T-helper 2 cell treated with Interferon-gamma antibody and Interleukin-4, amounts not matched to agents 100 ng/mL and 5 ng/mL, for 36 hours (primary cell): ENCODE measurements around the gene STIM1. TPM values are rescaled to one million over a fixed set of nuclear protein-coding genes. Genes with fewer than 3 reads are reported as not detected.

ENCODE experiments used
- intact Hi-C: fragments of 100-400 bp; cut with micrococcal nuclease; formaldehyde crosslinking; loops from one replicate; pipeline ENCODE4 v1.15.1; 2023
- total RNA-seq: library from RNA; stranded (reverse); gene quantifications from 2 replicates; pipeline ENCODE4 v1.2.3, GENCODE V29; 2022

STIM1 gene
- total RNA-seq, 1 donor from 2014 or later: 93.1 TPM

DNA sequence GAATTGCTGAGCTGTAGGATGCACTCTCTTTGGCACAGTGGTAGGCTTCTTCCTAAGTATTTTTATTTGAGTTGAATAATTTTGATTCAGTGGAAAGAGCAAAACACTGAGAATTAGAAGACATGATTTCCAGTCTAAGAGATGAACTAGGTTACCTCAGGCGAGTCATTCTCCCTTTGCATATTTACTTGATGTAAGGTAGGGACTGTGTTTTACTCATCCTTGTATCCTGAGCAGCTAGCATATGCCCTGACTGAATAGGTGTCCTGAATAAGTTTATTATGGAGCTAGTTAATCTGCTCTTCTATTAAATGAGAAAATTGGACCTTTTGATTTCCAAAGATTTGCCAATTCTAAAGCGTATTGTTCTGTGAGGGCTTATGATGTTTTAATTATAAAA, 50.7 kb downstream of the STIM1 start:
- intact Hi-C loops: no loop called here

- intact Hi-C loops: no loop called here
Measured at GRCh38 chr11:3907590-3907989, 52.1 kb downstream of the STIM1 start.

DNA sequence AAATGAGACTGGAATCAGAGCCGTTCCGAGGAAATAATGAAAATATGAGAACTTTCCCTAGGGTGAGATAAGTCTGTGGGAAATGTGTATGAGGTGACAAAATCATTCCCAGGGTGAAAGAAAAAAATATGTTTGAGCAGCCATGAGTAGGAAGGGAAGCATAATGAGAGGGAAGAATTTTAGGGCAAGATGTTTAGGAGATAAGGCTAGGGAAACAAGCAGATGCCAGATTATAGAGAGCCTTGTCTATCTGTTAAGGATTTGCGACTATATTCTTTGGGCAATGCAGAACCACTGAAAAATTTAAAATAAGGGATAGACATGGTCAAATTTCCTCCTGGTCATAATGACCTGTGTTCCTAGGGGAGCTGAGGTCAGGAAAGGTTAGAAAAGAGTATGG, 54.4 kb downstream of the STIM1 start:
- intact Hi-C loops: no loop called here

GRCh38 chr11:3911908-3912505, 56.5 kb downstream of the STIM1 start:
- intact Hi-C loops: no loop called here

DNA sequence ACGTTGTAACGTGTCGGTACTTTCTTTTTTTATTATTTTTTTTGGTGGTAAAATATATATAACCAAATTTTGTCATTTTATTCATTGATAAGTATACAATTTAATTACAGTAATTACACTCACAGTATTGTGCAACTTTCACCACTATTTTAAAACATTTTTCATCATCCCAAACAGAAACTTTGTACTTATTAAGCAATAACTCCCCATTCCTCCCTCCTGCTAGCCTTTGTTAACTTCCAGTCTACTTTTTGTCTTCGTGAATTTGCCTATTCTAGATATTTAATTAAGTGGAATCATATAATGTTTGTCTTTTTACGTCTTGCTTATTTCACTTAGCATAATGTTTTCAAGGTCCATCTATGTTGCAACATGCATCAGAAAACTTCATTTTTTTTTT, 58.5 kb downstream of the STIM1 start:
- intact Hi-C loops: no loop called here

GRCh38 chr11:3914805-3915204, 59.3 kb downstream of the STIM1 start:
- intact Hi-C loops: no loop called here

GRCh38 chr11:3916962-3917361, 61.5 kb downstream of the STIM1 start:
- intact Hi-C loops: loop anchor here (2.0 kb wide), 1 partner anchor 52 kb away; no protein-coding TSS in a partner anchor

DNA sequence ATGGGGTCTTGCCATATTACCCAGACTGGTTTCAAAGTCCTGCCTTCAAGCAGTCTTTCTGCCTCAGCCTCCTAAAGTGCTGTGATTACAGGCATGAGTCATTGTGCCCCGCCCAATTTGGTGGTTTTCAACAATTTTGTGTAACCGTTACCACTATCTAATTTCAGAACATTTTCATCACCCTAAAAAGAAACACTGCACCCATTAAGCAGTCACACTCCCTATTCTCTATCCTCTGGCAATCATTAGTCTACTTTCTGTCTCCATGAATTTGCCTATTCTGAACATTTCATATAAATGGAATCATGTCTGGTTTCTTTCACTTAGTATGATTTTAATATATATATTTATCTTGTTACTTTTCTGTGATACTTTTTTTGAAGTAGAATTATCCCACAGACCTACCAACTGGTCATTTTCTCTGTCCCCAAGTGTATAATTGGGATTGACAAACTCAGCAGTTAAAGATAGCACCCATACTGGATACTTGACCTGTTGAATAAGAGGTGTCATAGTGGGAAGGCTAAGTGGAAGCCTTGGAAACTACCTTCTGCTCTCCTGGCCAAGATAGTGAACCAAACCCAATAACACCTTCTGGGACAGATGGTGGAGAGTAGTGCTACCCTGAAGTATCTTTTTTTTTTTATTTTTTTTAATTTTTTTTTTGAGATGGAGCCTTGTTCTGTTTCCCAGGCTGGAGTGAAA, 64.8 kb downstream of the STIM1 start:
- intact Hi-C loops: loop anchor here (1.0 kb wide), 3 partner anchors 15 to 27 kb away; no protein-coding TSS in a partner anchor

GRCh38 chr11:3922056-3922455, 66.6 kb downstream of the STIM1 start:
- intact Hi-C loops: no loop called here

DNA sequence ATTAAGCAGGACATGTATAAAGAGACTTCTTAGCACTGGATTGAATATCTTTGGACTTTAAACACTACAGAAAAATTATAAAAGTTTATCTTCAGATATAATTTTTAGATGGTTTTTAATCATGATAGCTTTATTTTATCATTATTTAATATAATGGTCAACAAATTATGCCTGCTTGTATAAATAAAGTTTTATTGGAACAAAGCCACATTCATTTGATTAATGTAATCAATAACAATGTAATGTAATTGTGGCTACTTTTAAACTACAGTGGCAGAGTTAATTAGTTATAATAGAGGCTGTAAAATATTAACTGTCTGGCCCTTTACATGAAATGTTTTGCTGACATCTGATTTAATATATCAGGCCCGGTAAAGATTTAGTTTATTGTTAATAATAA, 70.0 kb downstream of the STIM1 start:
- intact Hi-C loops: no loop called here

GRCh38 chr11:3926458-3927095, 71.1 kb downstream of the STIM1 start:
- intact Hi-C loops: no loop called here

DNA sequence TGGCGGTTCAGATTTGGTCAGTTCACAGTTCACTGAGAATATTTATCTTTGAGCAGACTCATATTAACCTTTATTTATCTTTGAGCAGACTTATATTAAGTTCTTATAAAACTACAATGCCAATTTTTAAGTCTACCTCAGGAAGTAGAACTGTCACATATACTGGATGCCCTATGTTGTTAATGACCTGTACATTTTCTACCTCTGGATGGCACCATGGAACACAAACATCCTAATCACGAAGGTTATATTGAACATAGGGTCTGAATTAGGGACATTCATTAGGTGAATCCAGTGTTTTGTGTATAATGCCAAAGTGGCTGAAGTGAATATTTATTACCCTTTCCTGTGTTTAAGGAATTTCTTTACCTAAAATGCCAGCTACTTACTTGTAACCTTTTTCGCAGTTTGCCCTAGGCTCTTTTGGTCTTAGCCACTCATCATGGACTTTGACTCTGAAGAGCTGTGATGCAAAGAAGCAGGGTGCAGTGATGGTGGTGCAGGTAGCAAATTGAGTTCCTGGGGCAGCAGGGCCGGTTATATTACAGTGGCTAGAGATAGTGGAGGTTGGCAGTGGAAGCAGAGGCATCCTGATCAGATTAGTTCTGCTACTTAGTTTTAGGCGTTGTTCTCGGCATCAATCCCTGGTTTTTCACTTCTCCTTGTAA, 71.8 kb downstream of the STIM1 start:
- intact Hi-C loops: no loop called here

GRCh38 chr11:3929232-3929631, 73.8 kb downstream of the STIM1 start:
- intact Hi-C loops: no loop called here

DNA sequence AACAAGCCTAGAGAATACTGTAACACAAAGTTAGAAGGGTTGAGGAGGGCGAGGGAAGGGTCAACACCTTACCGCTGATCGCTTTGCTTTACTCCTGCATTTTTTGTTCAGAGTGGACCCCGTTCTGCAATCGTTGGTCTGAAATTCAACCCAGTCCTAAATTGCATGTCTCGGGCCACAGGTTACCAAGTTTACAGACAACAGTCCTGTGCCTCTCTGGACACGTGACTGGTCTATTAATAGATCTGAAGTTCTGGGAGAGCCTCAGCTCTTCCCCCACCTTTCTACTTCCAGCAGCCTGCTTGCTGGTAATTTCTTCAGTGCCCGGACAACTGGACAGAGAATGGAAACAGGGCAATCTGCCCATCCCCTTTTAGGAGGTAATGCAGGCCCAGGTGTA, 74.2 kb downstream of the STIM1 start:
- intact Hi-C loops: no loop called here

DNA sequence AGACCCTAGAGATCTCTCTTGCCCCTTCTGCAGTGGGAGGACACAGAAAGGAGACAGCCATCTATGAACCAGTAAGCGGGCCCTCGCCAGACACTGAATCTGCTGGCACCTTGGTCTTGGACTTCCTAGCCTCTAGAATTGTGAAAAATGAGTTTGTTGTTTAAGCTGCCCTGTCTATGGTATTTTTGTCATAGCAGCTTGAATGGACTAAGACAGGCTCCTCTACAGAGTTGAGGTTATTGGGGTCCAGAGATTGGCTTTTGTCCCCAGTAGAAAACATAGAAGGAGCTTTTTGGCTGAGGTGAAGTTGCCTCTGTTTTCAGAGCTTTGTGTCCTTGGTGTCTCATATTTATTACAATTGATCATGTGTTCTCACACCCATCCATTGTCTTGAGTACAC, 77.2 kb downstream of the STIM1 start:
- intact Hi-C loops: no loop called here

- intact Hi-C loops: no loop called here
Measured at GRCh38 chr11:3933165-3933628, 77.7 kb downstream of the STIM1 start.

- intact Hi-C loops: no loop called here
Measured at GRCh38 chr11:3934658-3935057, 79.2 kb downstream of the STIM1 start.

DNA sequence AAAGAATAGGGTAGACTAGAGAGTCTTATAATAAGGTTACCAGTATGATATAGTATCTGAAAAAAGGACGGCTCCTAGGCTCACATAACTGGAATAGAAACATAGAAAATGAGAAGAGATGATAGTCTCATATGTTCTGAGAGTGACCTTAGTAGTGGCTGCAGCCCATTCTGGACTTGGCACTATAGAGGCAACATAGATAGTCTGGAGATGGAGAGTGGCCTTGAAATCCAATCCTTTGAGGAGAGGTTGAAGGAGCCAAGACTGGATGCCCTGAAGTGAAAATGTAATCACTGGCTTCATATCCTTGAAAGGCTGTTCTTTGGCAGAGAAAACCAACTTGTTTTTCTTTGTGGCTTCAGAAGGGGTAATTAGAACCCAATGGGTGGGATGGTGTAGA, 81.1 kb downstream of the STIM1 start:
- intact Hi-C loops: no loop called here

- intact Hi-C loops: no loop called here
Measured at GRCh38 chr11:3939211-3939610, 83.7 kb downstream of the STIM1 start.

DNA sequence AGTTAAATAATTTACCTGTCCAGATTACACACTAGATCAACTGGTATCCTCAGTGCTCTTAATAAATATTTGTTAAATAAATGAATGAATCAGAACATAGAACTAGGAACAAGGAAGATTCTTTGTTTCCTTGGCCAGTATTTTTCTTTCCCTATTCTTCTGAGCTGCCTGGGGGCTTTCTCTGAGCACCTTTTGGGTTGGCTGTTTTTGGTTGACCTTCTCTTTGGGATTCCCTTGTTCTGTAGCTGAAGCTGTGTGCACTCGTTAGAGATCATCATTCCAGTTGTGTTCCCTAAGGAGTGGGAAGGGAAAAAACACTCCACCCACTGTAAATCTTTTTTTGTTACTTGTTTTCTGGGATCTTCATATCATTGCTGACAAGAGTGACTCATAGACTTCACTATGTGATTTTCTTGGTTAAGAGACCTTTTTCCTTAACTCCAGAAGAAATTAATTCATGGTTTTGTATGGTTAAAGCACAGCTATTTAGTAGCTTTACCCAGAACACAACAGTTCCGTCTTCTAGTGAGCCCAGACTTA, 84.3 kb downstream of the STIM1 start:
- intact Hi-C loops: loop anchor here (5.0 kb wide), 1 partner anchor 453 kb away; the partner anchor contains the start of gene TRIM21

DNA sequence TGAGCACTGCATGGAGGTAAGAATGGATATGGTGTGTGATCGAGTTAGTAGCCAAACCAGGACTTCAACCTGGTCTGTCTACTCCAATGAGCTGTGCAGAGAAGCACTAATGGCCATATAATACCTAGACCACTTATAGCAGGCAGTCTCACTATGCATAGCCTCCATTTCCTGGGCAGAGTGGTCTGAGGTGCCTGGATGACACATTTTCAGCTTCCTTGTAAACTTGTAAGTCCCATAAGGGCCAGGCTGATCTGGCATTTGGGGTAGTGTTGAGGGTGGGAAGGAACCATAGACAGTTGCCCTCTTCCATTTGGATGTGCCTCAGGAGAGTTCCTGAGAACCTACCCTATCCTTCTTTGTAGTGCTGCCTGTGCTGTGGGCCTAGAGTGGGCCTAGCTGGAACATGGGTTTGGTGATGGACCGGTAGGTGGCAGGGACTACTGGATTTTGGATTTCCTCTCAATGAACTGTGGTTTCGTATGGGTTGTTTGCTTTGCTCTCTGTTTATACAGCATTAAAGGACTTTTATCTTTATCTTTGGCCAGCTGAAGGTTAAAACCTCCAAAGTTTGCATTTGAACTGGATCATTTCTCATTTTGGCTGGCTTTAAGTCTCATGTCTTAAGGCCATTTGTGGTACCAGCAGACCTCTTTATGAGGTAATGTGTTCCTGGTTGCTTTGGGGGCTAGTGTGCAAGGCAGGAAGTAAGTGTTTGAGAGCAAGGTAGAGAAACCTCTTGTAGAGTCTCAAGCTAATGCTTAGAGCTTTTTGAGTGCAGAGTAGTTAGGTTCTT, 86.9 kb downstream of the STIM1 start:
- intact Hi-C loops: loop anchor here (1.0 to 5.0 kb wide), 6 partner anchors 22 to 450 kb away; partner anchors contain the start of genes STIM1 and TRIM21
